Measurements from ENCODE around the gene MLLT3. TPM values are rescaled to one million over a fixed set of nuclear protein-coding genes. Genes with fewer than 3 reads are reported as not detected.

The MLLT3 gene
- total RNA-seq, 2 donors from 2014 or later = 13.1 to 22.0 TPM

GRCh38 chr9:20505574-20505973, 116.7 kb downstream of the MLLT3 start:
- H3K27ac ChIP-seq = no peak overlapping the region
- no peaks in the 10 kb centered on the region for H3K4me1 ChIP-seq (replicated peaks)
- WGBS = 92% methylated on average over 5 of the region's 5 CpGs
- no peak for DNase-seq (ENCODE audit: low spot score)
- no peak overlapping the region for H3K4me3 ChIP-seq
- no peaks in the 10 kb centered on the region for H3K9me3 ChIP-seq
- intact Hi-C loops (cut with DNase I) = loop anchor here (5.0 kb wide), 1 partner anchor 117 kb away; the partner anchor contains the start of gene MLLT3
- no peaks in the 10 kb centered on the region for H3K36me3 ChIP-seq
- TF ChIP-seq CTCF (IDR thresholded peaks at IDR 0.05) = no peak
- no peak for TF ChIP-seq POLR2AphosphoS5 (IDR thresholded peaks at IDR 0.05)
- TF ChIP-seq POLR2A (IDR thresholded peaks at IDR 0.05) = no peak
- H3K27me3 ChIP-seq (replicated peaks; ENCODE audit: insufficient read depth) = no peaks in the 10 kb centered on the region

DNA sequence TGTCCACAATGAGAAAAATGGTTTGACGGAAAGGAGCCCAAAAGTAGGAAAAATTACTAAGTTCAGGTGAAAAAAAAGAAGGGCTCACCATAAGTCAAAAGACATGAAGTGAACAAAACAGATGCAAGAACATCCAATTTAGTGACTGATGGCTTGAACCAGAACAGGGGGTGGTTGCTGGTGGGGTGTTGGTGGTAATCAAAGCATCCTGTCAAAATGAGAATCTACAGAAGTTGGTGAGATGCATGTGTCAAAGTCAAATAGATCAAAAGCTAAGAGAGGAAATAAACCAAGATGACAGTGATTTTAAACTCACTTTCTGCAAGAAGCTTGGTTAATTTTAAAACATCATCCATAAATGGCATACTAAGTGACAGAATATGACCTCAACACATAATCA, 117.4 kb downstream of the MLLT3 start:
- no peak for TF ChIP-seq POLR2AphosphoS5 (IDR thresholded peaks at IDR 0.05)
- TF ChIP-seq CTCF (IDR thresholded peaks at IDR 0.05) = no peak
- no peak for TF ChIP-seq POLR2A (IDR thresholded peaks at IDR 0.05)
- intact Hi-C loops (cut with DNase I) = loop anchor here (5.0 kb wide), 1 partner anchor 117 kb away; the partner anchor contains the start of gene MLLT3
- H3K9me3 ChIP-seq = no peaks in the 10 kb centered on the region
- no peak overlapping the region for H3K27ac ChIP-seq
- H3K4me1 ChIP-seq (replicated peaks) = no peaks in the 10 kb centered on the region
- no peak overlapping the region for H3K4me3 ChIP-seq
- no peak for DNase-seq (ENCODE audit: low spot score)
- no peaks in the 10 kb centered on the region for H3K27me3 ChIP-seq (replicated peaks; ENCODE audit: insufficient read depth)
- no peaks in the 10 kb centered on the region for H3K36me3 ChIP-seq
- 97% methylated on average over 1 of the region's 1 CpG for WGBS

GRCh38 chr9:20500101-20500500, 122.2 kb downstream of the MLLT3 start:
- WGBS = 92% methylated on average over 2 of the region's 2 CpGs
- TF ChIP-seq POLR2A (IDR thresholded peaks at IDR 0.05) (no peak), POLR2AphosphoS5 (IDR thresholded peaks at IDR 0.05) (no peak), CTCF (IDR thresholded peaks at IDR 0.05) (no peak)

DNA sequence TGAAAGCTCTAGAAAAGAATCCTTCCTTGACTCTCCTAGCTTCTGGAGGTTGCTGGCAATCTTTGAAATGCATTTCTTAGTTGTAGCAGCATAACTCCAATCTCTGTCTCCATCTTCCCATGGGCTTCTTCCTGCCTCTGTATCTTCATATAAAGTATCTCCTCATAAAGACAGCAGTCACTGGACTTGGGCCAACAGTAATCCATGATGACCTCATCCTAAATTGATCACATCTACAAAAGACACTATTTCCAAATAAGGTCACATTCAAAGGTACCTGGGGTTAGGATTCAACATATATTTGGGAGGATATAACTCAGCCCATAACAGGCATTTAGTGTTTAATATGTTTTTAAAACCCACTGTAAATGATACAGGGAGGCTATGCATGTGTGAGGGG, 123.3 kb downstream of the MLLT3 start:
- no peak for DNase-seq (ENCODE audit: low spot score)
- Histone ChIP-seq H3K9me3 (no peaks in the 10 kb centered on the region), H3K4me3 (no peak overlapping the region), H3K4me1 (replicated peaks) (no peaks in the 10 kb centered on the region), H3K27ac (no peak overlapping the region), H3K36me3 (no peaks in the 10 kb centered on the region), H3K27me3 (replicated peaks; ENCODE audit: insufficient read depth) (no peaks in the 10 kb centered on the region)
- TF ChIP-seq POLR2A (IDR thresholded peaks at IDR 0.05) = no peak
- TF ChIP-seq POLR2AphosphoS5 (IDR thresholded peaks at IDR 0.05) = no peak
- no peak for TF ChIP-seq CTCF (IDR thresholded peaks at IDR 0.05)
- intact Hi-C loops (cut with DNase I) = no loop called here

More at GRCh38 chr9:20500101-20500500, 122.2 kb downstream of the MLLT3 start:
- H3K9me3 ChIP-seq = no peaks in the 10 kb centered on the region
- H3K4me3 ChIP-seq = no peak overlapping the region
- H3K4me1 ChIP-seq (replicated peaks) = no peaks in the 10 kb centered on the region
- no peaks in the 10 kb centered on the region for H3K27me3 ChIP-seq (replicated peaks; ENCODE audit: insufficient read depth)
- H3K36me3 ChIP-seq = no peaks in the 10 kb centered on the region
- DNase-seq (ENCODE audit: low spot score) = no peak
- intact Hi-C loops (cut with DNase I) = no loop called here
- no peak overlapping the region for H3K27ac ChIP-seq

- H3K4me1 ChIP-seq (replicated peaks) = no peaks in the 10 kb centered on the region
- intact Hi-C loops (cut with DNase I) = no loop called here
- TF ChIP-seq POLR2AphosphoS5 (IDR thresholded peaks at IDR 0.05) = no peak
- no peak for TF ChIP-seq CTCF (IDR thresholded peaks at IDR 0.05)
- no peak for TF ChIP-seq POLR2A (IDR thresholded peaks at IDR 0.05)
- WGBS = 92% methylated on average over 2 of the region's 2 CpGs
- H3K4me3 ChIP-seq = no peak overlapping the region
- H3K36me3 ChIP-seq = no peaks in the 10 kb centered on the region
- H3K9me3 ChIP-seq = no peaks in the 10 kb centered on the region
- no peak for DNase-seq (ENCODE audit: low spot score)
- no peak overlapping the region for H3K27ac ChIP-seq
- H3K27me3 ChIP-seq (replicated peaks; ENCODE audit: insufficient read depth) = no peaks in the 10 kb centered on the region
Observed at GRCh38 chr9:20496328-20496727, 126.0 kb downstream of the MLLT3 start.

All from prostate gland (tissue), 2 donors.